ENCODE results near the gene HLA-DRA. TPM values are rescaled to one million over a fixed set of nuclear protein-coding genes. Genes with fewer than 3 reads are reported as not detected.

The HLA-DRA gene
- total and polyA plus RNA-seq, 2 experiments from 2014 or later: 6.9 to 7.7 TPM

DNA sequence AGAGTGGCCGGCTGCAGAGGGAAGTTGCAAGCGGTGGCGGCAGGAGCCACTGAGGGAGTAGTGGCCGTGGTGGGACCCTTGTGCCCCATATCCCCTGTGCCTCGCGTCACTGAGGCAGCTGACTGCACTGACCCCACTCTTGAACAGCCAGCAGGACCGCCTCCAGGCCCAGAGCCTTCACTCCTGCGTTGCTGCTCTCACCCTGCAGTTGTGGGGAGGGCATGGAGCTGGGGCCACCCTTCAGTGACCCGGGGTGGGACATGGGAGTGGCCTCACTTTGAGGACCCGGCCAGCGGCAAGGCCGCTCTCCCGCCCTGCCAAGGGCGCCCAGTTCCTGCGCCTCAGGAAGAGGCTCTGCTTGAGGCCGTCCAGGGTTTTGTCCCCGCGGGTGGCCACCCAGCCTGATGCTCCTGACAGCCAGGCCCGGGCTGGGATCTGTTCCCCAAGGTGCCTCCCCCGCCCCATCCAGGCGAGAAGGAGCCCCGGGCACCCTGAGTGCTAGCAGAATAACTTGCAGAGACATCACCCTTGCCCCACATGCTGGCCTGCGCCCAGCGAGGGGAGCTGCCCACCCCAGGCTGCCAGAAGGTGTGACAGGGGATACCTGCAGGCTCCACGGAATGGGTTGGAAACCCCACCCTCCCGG, 44.4 kb downstream of the HLA-DRA start:
- Histone ChIP-seq H2AFZ (peak overlapping the region; percentile 85), H3K9me2 (ENCODE audit: insufficient read depth) (no peaks in the 10 kb centered on the region)
- peak; percentile 83 for ATAC-seq

More for the DNA sequence above, 44.4 kb downstream of the HLA-DRA start:
- Mint-ChIP-seq H3K27ac (no peak overlapping the region), H3K4me3 (no peak overlapping the region), H3K36me3 (ENCODE audit: low read depth) (peaks cover 4% of the 10 kb centered on the region; the same call in 1 of the 3 replicates), H3K27me3 (ENCODE audit: insufficient read depth, low read depth, poor library complexity) (no peaks in the 10 kb centered on the region), H3K4me1 (no peaks in the 10 kb centered on the region; the same call in 2 of the 3 replicates), H3K9me3 (peaks cover 8% of the 10 kb centered on the region)
- no peaks in the 10 kb centered on the region for H3K27me3 ChIP-seq (ENCODE audit: insufficient read depth)
- TF ChIP-seq REST (IDR thresholded peaks at IDR 0.05; ENCODE audit: unreplicated experiment): no peak
- TF ChIP-seq NANOG (IDR thresholded peaks at IDR 0.05; ENCODE audit: borderline replicate concordance): no peak
- TF ChIP-seq ZNF114 (CRISPR knock-in tag; IDR thresholded peaks at IDR 0.05): no peak
- no peak for TF ChIP-seq ZNF331 (CRISPR knock-in tag; IDR thresholded peaks at IDR 0.05; ENCODE audit: low read depth)
- no peak for TF ChIP-seq STAT1 (IDR thresholded peaks at IDR 0.05; ENCODE audit: unreplicated experiment)
- no peak for TF ChIP-seq POLR2AphosphoS5 (IDR thresholded peaks at IDR 0.05; ENCODE audit: low read depth)
- TF ChIP-seq, protein P1, sequence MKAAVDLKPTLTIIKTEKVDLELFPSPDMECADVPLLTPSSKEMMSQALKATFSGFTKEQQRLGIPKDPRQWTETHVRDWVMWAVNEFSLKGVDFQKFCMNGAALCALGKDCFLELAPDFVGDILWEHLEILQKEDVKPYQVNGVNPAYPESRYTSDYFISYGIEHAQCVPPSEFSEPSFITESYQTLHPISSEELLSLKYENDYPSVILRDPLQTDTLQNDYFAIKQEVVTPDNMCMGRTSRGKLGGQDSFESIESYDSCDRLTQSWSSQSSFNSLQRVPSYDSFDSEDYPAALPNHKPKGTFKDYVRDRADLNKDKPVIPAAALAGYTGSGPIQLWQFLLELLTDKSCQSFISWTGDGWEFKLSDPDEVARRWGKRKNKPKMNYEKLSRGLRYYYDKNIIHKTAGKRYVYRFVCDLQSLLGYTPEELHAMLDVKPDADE (IDR thresholded peaks at IDR 0.05): no peak
- no peak for TF ChIP-seq ZNF462 (CRISPR knock-in tag; IDR thresholded peaks at IDR 0.05)
- no peak for TF ChIP-seq EZH2phosphoT487 (IDR thresholded peaks at IDR 0.05; ENCODE audit: unreplicated experiment)
- TF ChIP-seq EZH2 (IDR thresholded peaks at IDR 0.05; ENCODE audit: low read depth, unreplicated experiment): no peak
- no peak for TF ChIP-seq JUNB (IDR thresholded peaks at IDR 0.05; ENCODE audit: unreplicated experiment)
- no peak for TF ChIP-seq CTCF (conservative IDR thresholded peaks at IDR 0.05; ENCODE audit: low read depth in 2 of 2)
- H3K4me3 ChIP-seq: no peak overlapping the region
- no peaks in the 10 kb centered on the region for H3K36me3 ChIP-seq (ENCODE audit: insufficient read depth)
- H3K4me2 ChIP-seq: no peak overlapping the region
- no peaks in the 10 kb centered on the region for H3F3A ChIP-seq (replicated peaks; ENCODE audit: low read depth)
- DNase-seq (ENCODE audit: low spot score): peak; percentile 25
- no peaks in the 10 kb centered on the region for H3K4me1 ChIP-seq (ENCODE audit: insufficient read depth)
- no peaks in the 10 kb centered on the region for H3K79me2 ChIP-seq (replicated peaks; ENCODE audit: insufficient read depth)
- H4K20me1 ChIP-seq (replicated peaks; ENCODE audit: insufficient read depth): no peaks in the 10 kb centered on the region
- no peak overlapping the region for H3K27ac ChIP-seq (ENCODE audit: low read depth)

Measured in GM23338 (cell line).